ENCODE data around the gene CARD10. TPM values are rescaled to one million over a fixed set of nuclear protein-coding genes. Genes with fewer than 3 reads are reported as not detected.

CARD10 gene
- total and polyA plus RNA-seq, 8 donors, result 9.9 to 30.2 (median 13.9) TPM

GRCh38 chr22:37502342-37503182, 16.7 kb downstream of the CARD10 start:
- FAIRE-seq (no peak), ATAC-seq (peak; percentile 60 to 80 (median 72)), DNase-seq (peak in 5 of 6 donors; percentile 75 to 87 (median 79))
- intact Hi-C loops (cut with DNase I), result no loop called here
- no peak for TF ChIP-seq CTCF (IDR thresholded peaks at IDR 0.05)
- 51% methylated on average over 16 of the region's 16 CpGs for WGBS, 2 donors
- H3K27me3 ChIP-seq, result no peaks in the 10 kb centered on the region
- H3K4me1 ChIP-seq, result peaks cover 44 to 55% (median 50%) of the 10 kb centered on the region in 3 donors
- H3K36me3 ChIP-seq, result peaks cover 0 to 13% (median 2%) of the 10 kb centered on the region in 3 donors
- H3K27ac ChIP-seq, result peak overlapping the region; percentile 84 to 95 (median 92)
- peak overlapping the region in 1 of 4 donors; percentile 8 for H3K4me3 ChIP-seq
- H3K9me3 ChIP-seq, result no peaks in the 10 kb centered on the region

- DNase-seq, result peak; percentile 78 to 96 (median 92)
- Histone ChIP-seq H3K4me1 (peaks cover 44 to 55% (median 50%) of the 10 kb centered on the region in 3 donors), H3K9me3 (no peaks in the 10 kb centered on the region), H3K27me3 (no peaks in the 10 kb centered on the region), H3K4me3 (peak overlapping the region in 2 of 4 donors; percentile 8 to 15), H3K36me3 (peaks cover 0 to 8% (median 0%) of the 10 kb centered on the region in 3 donors), H3K27ac (peak overlapping the region; percentile 84 to 95 (median 92))
- FAIRE-seq, result peak; percentile 43
- no peak for TF ChIP-seq CTCF (IDR thresholded peaks at IDR 0.05)
- ATAC-seq, result peak; percentile 86 to 91 (median 88)
- WGBS, 2 donors, result 9% methylated on average over 14 of the region's 14 CpGs
- intact Hi-C loops (cut with DNase I), result no loop called here
Measured at GRCh38 chr22:37501610-37502341, 17.4 kb downstream of the CARD10 start.

- DNase-seq (peak in 3 of 6 donors; percentile 43 to 73 (median 57)), FAIRE-seq (no peak), ATAC-seq (peak in 3 of 4 donors; percentile 0)
- H3K9me3 ChIP-seq, result no peaks in the 10 kb centered on the region
- peak overlapping the region; percentile 84 to 95 (median 92) for H3K27ac ChIP-seq
- peaks cover 44 to 55% (median 50%) of the 10 kb centered on the region in 3 donors for H3K4me1 ChIP-seq
- H3K27me3 ChIP-seq, result no peaks in the 10 kb centered on the region
- peak overlapping the region in 2 of 4 donors; percentile 8 to 15 for H3K4me3 ChIP-seq
- intact Hi-C loops (cut with DNase I), result no loop called here
- TF ChIP-seq CTCF (IDR thresholded peaks at IDR 0.05), result no peak
- H3K36me3 ChIP-seq, result peaks cover 0 to 2% (median 0%) of the 10 kb centered on the region in 3 donors
- WGBS, 2 donors, result 35 to 39% methylated on average over 24 of the region's 24 CpGs
Measured at GRCh38 chr22:37500745-37501609, 18.2 kb downstream of the CARD10 start.

GRCh38 chr22:37499789-37500540, 19.2 kb downstream of the CARD10 start:
- Histone ChIP-seq H3K36me3 (no peaks in the 10 kb centered on the region), H3K9me3 (no peaks in the 10 kb centered on the region), H3K4me3 (no peak overlapping the region), H3K27me3 (no peaks in the 10 kb centered on the region), H3K4me1 (peaks cover 44 to 54% (median 50%) of the 10 kb centered on the region in 3 donors), H3K27ac (peak overlapping the region in 1 of 4 donors; percentile 88)
- ATAC-seq, result no peak
- no peak for FAIRE-seq
- WGBS, 2 donors, result 73 to 76% methylated on average over 13 of the region's 13 CpGs
- DNase-seq, result peak in 2 of 6 donors; percentile 44 to 68
- intact Hi-C loops (cut with DNase I), result no loop called here
- TF ChIP-seq CTCF (IDR thresholded peaks at IDR 0.05), result no peak

Data from pancreas (tissue), 10 donors.